ENCODE data around the gene MYRIP.
"Not testable (repeated sequence)": the region's sequence is repeated elsewhere in the genome, so short reads cannot be mapped to it uniquely, and the experiment has no call there.

MYRIP gene

DNA sequence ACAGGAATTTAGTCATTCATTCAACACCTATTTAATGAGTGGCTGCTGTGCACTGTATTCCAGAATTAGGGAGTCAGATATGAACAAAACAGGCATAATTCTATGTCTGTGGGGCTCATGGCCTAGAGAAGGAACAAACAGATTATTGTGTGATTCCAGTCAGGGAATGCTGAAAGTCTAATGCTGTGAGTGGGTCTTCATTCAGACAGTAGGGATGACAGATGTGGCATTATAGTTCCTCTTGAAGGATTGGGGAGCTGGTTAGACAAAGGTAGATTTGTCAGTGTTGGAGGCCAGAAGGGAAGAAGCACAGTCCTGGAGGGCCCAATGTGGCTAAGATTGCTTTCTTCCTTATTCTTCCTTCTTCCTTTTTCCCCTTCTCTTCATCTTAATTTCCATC is 273.7 kb downstream of the MYRIP start:
- DNase-seq (ENCODE audit: low read depth in 2 of 2), result no peak

DNA sequence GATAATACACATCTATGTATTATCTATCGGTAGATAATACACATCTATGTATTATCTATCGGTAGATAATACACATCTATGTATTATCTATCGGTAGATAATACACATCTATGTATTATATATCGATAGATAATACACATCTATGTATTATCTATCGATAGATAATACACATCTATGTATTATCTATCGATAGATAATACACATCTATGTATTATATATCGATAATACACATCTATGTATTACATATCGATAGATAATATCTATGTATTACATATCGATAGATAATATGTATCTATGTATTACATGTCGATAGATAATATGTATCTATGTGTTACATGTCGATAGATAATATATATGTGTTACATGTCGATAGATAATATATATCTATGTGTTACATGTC is 275.0 kb downstream of the MYRIP start:
- DNase-seq (ENCODE audit: low read depth in 2 of 2), result not testable (repeated sequence)

DNA sequence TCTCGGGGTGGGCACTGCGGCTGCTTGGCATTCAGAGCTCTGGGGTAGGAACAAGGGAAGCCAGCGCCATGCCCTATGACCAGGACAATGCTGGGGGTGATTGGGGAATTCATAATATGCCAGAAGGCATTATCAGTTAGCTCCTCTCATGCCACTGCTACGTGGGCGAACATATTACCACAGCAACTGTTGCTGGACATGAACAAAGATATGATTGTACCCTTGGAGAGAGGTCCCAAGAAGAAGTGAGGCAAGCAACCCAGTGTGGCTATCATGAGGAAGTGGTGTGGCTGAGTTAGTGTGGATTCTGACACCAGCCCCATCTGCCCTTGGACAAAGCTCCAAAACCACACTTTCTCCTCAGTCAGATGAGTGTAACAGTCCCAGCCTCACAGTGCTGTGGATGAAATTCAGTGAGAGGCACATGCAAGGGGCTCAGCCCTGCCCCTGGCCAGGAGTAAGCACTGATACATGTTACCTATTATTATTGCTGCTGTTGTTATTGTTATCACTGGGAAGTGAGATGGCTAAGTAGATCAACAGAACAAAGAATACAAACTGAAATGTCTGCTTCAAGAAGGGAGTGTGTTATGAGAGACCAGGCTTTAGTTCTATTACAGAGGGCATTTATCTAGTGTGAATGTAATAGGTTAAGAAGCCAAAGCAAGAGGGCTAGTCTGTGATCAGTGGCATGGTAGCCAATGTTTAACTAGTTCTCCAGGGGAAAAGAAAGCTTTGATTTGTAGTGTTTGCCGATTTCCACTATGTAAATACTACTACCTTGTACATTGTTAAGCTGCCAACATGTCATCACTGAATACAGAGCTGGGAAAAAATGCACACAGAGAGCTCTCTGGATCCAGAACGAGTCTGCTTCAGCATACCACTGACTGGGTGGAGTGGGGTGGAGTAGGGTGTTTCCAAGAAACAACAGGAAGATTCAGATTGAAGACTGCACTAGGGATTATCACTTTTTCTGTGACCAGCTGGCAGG is 277.8 kb downstream of the MYRIP start:
- no peak for DNase-seq (ENCODE audit: low read depth in 2 of 2)

DNA sequence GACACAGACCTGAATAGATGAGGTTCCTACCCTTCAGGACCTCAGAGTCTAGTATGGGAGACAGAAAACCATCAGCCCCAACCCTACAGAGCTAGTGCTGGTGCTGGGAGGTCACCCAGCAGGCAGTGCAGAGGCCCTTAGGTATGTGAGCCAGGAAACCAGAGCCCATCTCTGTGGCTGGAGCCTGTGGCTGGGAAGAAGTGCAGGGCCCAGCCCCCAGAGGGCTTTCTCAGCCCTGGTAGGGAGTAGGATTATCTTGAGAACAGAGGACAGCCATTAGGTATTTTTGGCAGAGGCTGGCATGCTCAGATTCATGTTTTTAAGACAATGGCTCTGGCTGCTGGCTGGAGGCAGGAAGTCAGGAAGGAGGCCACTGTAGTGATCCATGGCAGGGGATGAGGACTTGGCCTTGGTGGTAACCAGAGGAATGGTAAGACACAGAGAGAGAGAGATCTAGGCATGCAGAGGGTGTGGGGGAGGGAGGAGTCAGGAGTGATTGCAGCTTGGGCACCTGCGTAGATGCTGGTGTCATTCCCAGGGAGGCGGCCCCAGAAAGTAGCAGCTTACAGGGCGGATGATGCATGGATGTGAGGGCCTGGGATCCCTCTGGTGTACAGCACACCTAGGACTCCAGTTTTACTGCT is 279.2 kb downstream of the MYRIP start:
- no peak for DNase-seq (ENCODE audit: low read depth in 2 of 2)

DNA sequence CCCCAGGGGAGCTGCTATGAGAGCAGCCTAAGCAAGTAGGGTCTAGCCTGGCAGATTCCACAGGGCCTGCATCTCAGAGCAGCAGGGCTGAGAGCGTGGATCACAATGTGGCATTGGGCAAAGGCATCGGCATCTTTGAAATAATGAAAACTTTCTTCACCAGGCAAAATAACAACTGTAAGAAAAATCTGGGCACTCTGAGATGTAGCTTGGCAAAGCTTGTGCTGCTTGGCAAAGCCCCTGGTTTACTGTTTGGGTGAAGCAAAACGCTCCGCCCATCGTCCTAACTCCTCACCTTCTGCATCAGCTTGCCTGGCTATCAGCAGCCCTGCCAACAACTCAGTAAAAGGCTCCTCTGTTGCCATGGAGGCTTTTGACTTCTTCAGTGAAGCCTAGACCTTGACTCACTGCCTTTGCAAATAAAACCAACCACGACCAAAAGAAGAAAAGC is 287.3 kb downstream of the MYRIP start:
- DNase-seq (ENCODE audit: low read depth in 2 of 2), result no peak

DNA sequence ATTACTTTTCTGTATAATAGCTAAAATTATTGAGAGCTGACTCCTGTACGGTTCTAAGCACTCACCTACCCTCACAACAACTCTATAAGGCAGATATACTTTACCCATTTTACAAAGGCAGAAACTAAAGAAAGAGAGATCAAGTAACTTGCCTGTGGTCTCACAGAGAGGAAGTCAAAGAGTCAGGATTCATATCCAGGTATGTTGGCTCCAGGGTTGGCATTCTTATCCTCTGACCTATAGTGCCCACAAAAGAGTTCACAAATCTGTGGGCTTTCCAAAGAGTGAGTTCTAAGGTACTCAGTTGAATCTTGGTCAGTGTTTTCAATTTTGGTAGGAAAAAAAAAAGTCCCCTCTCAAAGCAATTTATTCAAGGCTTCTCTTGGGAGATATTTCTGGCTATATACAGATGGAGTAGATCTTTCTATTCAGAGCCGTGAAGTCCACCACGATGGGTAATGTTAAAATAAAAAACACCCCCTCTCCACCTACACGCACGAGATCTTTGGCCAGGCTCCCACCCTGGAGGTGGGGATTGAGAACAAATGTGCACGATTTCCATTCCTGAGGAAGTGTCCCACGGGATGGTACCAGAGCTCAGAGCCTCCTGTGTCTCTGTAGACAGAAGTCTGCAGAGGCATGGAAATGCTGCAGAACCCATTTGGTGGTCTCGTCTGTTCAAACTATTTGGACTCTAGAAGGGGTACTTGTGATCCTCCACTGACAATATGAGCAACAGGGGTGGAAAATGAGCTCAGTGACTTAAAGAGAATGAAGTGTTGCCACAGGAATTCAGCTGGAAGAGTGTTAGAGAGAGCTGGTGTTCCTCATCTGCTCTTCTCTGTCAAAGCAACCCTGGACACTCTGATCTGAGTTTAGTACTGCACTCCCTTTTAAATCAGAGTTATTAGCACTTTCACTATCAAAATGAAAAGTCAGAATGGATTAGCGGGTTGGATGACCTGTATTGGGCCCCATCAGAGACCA is 288.0 kb downstream of the MYRIP start:
- no peak for DNase-seq (ENCODE audit: low read depth in 2 of 2)

DNA sequence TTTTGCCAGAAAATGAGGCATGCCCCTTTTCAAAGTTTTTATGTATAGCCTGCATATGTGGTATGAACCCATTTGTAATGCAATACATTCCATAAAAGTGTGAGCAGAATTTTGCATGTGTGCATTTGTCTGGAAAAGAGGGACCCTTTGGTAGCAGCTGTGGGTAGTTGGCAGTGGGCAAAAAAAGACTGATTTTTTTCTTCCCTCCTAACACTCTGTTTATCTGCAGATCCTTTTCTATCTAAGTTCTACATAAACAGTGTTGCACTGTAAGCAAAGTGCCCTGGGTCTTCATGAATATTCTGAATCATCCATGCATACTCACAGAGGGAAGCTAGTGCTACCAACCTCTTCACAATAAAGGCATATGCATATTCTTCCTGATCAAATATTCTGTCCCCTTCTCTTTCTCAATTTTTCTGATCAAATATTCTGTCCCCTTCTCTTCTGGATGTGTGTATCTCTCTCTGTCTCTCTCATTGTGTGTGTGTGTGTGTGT is 288.9 kb downstream of the MYRIP start:
- no peak for DNase-seq (ENCODE audit: low read depth in 2 of 2)

DNA sequence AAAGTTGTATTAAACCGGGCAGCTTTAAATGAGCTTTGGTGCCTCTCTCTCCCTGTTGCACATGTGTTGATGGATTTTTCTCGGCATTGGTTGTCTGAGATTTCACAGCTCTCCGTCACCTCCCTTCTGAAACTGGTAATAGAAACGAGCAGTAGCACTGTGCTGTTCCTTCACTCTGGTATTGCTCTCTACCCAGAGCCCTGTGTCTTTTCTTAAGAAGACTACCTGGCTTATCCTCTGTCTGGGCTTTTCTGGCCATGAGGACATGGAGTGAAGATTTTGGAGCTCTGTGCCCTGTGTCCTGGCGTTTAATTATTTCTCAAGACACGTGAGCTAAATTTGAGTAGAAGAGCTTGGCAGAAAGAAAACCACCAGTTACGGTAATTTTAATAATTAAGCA is 290.5 kb downstream of the MYRIP start:
- DNase-seq (ENCODE audit: low read depth in 2 of 2), result no peak

DNA sequence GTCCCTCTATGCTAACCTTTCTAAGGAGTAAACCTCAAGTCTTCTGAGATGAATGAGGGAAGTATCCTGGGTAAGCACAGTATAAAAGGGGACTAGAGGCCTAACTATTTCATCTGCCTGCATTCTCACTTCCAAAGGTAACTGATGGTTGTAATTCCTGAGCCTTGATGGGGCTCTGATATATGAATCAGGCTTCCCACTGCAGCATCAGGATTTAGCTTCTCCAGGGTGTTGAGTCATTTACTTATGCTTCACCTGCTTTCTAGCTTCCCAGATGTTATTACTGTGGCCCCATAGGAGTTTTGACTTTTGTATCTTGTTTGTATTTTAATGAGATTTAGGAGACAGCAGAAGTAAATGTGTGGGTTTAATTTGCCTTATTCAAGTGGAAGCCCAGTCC is 292.8 kb downstream of the MYRIP start:
- DNase-seq (ENCODE audit: low read depth in 2 of 2), result no peak

DNA sequence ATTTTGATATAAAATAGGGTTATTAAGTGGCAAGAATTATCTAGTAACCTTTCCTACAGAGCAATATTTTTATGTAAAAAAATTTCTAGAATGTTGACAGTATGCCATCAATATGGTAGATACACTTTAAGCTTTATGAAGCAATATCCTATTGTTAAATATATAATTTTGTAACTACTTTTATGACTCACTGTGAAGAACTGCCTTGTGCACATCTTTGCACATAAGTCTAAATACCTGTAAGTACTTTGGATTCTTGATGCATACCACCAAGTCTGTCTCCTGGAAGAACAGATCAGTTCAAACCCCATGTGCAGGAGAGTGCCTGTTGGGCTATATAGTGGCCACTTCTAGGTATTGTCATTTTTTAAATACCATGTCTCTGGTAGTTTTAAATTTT is 294.4 kb downstream of the MYRIP start:
- DNase-seq (ENCODE audit: low read depth in 2 of 2), result no peak

DNA sequence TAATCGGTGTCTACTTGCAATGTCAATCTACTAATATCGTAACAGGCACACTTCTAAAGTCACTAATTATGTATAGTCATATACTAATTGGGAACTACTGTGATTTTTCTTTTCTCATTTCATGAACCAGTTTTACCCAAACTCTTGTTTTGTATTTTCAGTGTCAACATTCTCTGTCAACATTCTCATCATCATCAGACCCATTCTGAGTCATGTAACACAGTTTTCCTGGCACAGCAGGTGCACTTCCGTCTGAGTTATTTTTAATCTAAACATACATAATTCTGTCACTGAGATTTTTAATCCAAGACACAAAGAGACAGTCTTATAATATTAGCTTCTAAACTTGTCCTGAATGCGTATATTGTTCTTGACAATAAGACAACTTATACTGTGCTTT is 295.0 kb downstream of the MYRIP start:
- no peak for DNase-seq (ENCODE audit: low read depth in 2 of 2)

DNA sequence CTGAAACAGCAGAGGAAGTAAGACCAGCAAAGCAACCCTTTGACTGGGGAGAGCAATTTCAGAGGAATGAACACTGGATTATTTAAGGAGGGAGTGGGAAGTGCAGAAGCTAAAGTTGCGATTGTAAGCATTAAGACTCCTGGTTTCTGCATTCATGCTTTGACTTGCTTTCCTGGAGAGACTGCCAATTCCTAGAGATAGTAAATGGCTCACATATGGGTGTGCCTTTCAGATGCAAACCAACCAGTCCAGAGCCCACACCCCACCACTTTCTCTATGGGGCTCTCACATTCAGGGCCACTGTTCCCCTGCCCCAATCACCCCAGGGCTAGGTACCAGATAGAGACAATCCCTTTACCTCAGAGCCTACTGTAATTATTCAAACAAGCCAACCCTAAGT is 299.2 kb downstream of the MYRIP start:
- no peak for DNase-seq (ENCODE audit: low read depth in 2 of 2)

DNA sequence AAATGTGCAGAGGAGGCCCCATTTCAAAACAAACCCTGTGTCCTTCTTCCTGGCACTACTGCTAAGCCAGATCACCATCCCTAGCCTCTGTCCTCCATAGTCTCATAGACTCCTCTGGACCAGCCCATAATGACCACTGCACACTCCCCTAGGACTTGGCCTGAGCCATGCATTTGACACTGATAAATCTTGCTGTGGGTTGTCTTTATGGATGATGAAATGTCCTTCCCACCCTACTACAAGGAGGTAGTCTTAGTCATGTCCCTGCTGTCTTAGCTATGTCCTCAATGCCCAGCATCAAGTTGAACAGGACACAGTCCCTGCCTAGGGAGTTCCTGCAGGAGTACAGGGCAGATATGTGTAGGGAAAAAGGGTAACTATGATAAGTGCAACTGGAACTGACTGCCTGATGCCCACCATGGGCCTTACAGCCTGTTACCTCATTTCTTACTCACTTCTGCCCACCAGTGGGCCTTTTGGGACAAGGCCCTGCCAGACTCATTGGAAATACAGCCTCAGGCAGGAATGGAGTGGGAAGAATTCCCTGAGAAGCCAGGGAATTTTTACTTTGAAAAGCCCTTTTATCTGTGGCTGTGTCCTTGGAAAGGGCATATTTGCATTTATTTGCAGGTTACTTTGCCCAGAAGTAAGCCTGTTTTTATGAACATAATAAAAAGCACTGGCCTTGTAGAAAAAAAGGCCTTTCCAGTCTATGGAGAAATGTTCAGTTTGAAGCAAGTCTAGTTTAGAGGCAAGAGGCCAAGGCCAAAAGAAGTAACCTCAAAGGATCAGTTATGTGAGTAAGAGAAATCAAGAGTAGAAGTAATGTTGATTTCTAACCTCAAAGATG is 300.5 kb downstream of the MYRIP start:
- no peak for DNase-seq (ENCODE audit: low read depth in 2 of 2)

DNA sequence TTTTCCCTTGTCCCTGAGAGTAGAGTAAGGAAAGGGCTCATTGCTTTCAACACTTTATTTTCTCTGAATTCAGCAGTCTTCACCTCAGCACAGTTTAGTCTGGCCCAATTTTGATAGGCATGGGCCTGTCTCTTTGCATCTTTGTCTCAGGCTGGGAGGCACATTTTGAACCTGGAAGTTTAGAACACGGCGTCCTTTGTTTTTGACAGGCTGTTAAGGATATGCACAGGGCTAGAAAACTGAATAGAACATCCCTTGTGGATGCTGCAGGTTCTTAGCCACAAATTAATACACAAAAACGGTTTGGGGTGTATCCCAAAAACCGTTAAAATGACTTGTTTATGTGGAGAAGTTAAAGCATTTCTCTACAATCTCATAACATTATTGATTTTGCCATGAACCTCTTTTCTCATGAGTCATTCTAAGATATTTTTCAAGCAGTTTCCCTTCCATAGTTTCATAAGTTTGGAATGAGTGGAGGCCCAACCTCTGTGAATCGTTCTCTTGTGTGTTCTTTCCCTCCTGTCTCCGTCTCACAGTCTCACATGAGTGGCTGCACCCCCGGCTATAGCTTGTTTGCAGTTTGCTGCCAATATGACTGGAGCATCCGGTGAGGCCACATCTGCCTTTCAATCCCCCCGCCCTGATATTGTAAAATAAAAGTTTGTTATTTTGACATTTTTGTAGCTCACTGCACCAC is 307.2 kb downstream of the MYRIP start:
- DNase-seq (ENCODE audit: low read depth in 2 of 2), result no peak

DNA sequence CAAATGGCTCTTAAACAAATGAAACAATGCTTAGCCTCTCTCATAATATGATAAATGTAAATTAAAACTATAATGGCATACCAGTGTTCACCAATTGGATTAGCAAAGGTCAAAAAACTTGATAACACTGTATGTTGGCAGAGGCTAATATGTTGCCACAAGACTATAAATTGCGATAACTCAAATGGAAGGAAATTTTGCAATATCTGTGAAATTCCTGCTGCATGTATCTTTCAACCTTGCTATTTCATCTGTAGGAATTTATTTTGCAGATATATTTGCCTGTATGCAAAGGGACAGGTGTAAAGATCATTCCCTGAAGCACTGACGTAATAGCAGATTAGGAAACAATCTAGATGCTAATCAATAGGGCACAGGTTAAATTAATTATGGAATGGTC is 308.7 kb downstream of the MYRIP start:
- DNase-seq (ENCODE audit: low read depth in 2 of 2), result no peak

DNA sequence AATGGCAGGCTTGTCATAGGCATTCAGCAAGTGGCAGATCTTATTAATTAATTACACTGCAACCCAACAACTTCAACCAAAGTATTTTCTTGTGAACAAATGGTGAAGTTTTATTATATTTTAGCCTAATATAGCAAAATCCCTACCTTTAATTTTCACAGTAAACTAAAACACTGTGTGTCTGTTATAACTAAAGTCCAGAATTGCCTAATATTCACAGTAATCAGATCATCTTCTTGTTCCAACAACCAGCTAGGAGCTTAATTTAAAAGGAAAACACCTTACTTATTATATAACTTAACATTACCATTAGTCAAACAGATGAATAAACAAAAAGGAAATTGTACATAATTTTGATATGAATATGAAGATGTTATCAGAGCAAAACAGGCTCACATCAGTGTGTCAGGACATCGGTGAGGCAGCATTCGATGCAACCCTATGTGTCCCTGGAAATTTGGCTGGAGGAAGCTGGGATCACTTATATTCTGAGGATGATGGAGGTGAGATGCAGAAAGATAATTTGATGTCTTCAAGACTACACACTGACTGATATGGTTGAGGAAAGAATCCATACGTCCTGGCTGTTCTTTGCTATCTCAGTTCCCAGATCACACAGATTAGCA is 310.8 kb downstream of the MYRIP start:
- DNase-seq (ENCODE audit: low read depth in 2 of 2), result no peak

DNA sequence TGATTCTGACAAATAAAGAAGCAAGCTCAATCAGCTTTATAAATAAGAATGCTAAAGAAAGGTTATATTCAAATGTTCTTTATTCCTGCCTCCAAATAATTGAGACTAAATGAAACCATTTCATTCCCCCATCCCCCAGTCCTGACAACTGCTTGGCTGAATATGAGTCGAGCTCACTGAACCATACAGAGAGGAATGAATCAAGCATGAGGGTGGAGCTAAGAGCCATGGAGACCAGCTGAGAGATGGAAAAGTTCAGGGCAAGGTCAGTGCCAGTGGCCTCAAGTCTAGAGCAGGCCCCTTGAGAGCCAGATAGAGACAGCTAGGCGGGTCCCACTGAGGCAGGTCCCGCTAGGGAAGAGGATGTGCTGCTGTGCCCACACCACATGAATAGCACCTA is 311.4 kb downstream of the MYRIP start:
- DNase-seq (ENCODE audit: low read depth in 2 of 2), result no peak

DNA sequence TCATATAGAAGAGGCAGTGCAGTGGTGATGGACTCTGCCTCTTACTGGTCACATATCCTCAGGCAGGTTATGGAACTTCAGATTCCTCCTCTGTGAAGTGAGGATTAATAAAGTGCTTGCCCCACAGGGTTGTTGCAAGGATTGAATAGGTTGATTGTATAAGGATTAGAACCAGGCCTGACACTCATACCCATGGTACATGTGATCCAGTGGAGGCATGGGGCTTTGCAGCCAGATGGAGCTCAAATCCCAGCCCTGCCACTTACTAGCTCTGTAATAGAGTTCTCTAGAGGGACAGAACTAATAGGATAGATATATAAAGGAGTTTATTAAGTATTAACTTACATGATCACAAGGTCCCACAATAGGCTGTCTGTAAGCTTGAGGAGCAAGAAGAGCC is 315.5 kb downstream of the MYRIP start:
- DNase-seq (ENCODE audit: low read depth in 2 of 2), result no peak

DNA sequence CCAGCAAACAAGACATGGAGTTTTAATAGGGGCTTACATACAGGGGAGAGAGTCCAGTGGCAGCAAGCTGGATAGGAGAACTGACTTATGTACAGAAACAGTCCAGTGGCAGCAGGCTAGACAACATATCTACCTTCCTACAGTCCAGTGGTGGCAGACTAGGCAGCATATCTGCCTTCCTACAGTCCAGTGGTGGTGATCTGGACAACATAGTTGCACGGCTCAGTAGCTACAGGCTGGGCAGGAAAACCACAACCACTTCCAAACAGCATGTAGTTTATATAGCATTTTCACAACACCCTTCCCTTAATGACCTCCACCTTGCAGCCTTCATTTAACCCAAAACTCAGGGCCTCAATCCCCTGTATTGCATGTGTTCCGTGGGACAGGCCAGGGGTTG is 318.8 kb downstream of the MYRIP start:
- DNase-seq (ENCODE audit: low read depth in 2 of 2), result no peak

DNA sequence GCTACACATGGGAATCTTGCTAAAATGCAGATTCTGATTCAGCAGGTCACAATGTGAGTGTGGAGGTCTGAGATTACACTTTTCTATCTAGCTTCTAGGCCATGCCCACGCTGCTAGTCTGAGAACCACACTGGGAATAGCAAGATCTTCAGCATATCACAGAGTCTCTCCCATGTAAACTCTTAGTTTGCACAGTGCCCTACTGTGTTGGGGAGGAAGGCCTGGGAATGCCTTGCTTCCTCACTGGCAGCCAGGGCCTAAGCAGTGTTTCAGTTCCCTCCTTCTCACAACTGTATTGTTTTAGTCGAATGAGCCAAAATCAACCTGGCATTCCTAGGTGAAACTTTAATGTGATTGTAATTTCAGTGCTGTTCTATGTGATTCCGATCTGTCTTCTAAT is 320.1 kb downstream of the MYRIP start:
- DNase-seq (ENCODE audit: low read depth in 2 of 2), result no peak

Data from stimulated activated CD4-positive, alpha-beta T cell treated with anti-CD3 and anti-CD28 coated beads, Interleukin-1b, Interleukin-23, amount 100 ng/mL, for 1 hour (primary cell).